Measurements from ENCODE around the gene FAM163A. TPM values are rescaled to one million over a fixed set of nuclear protein-coding genes. Genes with fewer than 3 reads are reported as not detected.

Gene FAM163A
- total RNA-seq, 1 experiment from 2014 or later: not detected

DNA sequence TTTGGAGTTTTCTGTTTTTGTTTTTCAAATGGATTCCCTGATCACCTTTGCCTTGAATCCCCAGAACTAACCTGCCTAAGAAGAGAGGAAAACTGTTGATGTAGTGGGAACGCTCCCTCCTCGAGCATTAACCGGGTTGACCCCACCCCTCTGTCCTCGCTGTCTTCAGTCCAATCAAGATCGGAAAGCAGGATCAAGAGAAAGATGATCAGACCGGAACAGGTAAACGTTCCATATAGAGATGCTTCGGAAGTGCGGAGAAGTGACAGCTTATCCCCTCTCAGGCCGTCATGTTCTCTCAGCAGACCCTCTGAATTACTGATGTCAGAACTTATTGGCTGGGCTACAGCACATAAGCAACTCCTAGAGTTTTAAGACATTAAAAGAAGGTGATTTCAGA, 800 bp upstream of the FAM163A start:
- ChIA-PET POLR2A (no interaction called here), CTCF (no interaction called here), RAD21 (ENCODE audit: low non-redundant PET in 1 of 2, low total read pairs in 2 of 2, uncharacterized antibody in 2 of 2, unreplicated experiment in 2 of 2) (no interaction called here)
- no peaks in the 10 kb centered on the region for H3K4me1 ChIP-seq (ENCODE audit: control insufficient read depth in 1 of 2, insufficient read depth in 2 of 2, low read length in 2 of 2)
- no peak for TF ChIP-seq JUND (IDR thresholded peaks at IDR 0.05)
- TF ChIP-seq SRF (IDR thresholded peaks at IDR 0.05; ENCODE audit: low read depth): no peak
- no peak for TF ChIP-seq SIN3A (IDR thresholded peaks at IDR 0.05; ENCODE audit: low read depth)
- no peak for TF ChIP-seq EZH2phosphoT487 (IDR thresholded peaks at IDR 0.05; ENCODE audit: borderline replicate concordance)
- no peaks in the 10 kb centered on the region for H4K20me1 ChIP-seq (ENCODE audit: insufficient read depth)
- peaks cover under 1% of the 10 kb centered on the region; the same call in 1 of the 2 replicates for H3K27me3 ChIP-seq (ENCODE audit: insufficient read depth, low read length)
- no peaks in the 10 kb centered on the region for H3K9me2 ChIP-seq (ENCODE audit: insufficient read depth)
- no peak overlapping the region for H2AFZ ChIP-seq (ENCODE audit: low read depth, low read length, poor library complexity, severe bottlenecking)
- ATAC-seq (no peak), DNase-seq (ENCODE audit: low read depth, low spot score) (no peak)
- no TSS peak for BruUV-seq (replicated peaks)
- H3K9me3 ChIP-seq (ENCODE audit: control insufficient read depth in 1 of 2, insufficient read depth in 1 of 2, low read depth in 1 of 2, low read length in 2 of 2): no peaks in the 10 kb centered on the region
- intact Hi-C loops (cut with micrococcal nuclease): no loop called here
- no peaks in the 10 kb centered on the region for H3K36me3 ChIP-seq (ENCODE audit: control insufficient read depth in 1 of 2, insufficient read depth in 2 of 2, low read length in 2 of 2)
- H3K4me3 ChIP-seq (replicated peaks in 1 of 2; ENCODE audit: low read depth in 1 of 2, low read length in 2 of 2): no peak overlapping the region
- no peak overlapping the region for H3K9ac ChIP-seq (ENCODE audit: low read length)
- H3K79me2 ChIP-seq (ENCODE audit: insufficient read depth, low read length): no peaks in the 10 kb centered on the region
- no peak overlapping the region for H3K27ac ChIP-seq (ENCODE audit: low read depth, low read length)
- no peak overlapping the region for H3K4me2 ChIP-seq (ENCODE audit: low read length)

DNA sequence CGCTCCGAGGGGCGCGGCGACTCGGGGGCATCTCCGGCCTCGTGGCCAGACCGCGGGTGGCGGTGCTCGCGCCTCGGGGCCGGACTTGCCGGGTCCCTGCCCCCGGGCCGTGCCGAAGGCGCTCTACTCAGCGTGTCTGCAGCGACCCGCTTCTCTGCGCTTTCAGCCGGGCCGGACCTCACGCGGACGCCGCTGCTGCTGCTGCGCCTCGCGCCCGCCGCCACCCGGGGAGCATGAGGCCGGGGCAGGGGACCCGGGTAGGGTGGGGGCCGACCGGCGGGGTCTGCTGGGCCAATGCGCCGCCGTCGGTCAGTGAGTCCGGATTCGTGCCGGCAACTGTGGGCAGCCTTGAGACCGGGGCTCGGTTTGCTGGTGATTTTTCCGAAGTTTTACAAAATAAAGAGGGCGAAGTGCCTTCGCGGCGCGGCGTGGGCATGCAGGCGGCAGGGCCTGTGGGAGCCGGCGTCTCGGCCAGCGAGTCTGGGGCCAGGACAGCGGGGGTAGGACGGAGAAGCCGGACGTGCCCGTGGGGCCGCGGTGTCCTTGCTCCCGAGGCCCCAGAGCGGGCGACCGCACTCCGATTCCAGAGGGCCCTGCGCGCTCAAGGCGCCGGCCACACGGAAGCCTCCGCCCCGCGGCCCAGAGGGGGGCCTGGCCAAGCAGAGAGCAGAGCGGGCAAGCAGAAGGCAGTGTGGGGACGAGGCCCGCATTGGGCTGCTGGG, 749 bp downstream of the FAM163A start:
- RAD21 ChIA-PET (ENCODE audit: low non-redundant PET in 1 of 2, low total read pairs in 2 of 2, uncharacterized antibody in 2 of 2, unreplicated experiment in 2 of 2): no interaction called here
- Histone ChIP-seq H3K9ac (ENCODE audit: low read length) (no peak overlapping the region), H3K4me2 (ENCODE audit: low read length) (no peak overlapping the region), H3K27ac (ENCODE audit: low read depth, low read length) (no peak overlapping the region), H3K9me2 (ENCODE audit: insufficient read depth) (no peaks in the 10 kb centered on the region), H3K79me2 (ENCODE audit: insufficient read depth, low read length) (no peaks in the 10 kb centered on the region), H3K27me3 (ENCODE audit: insufficient read depth, low read length) (peaks cover 3% of the 10 kb centered on the region; the same call in 1 of the 2 replicates), H2AFZ (ENCODE audit: low read depth, low read length, poor library complexity, severe bottlenecking) (no peak overlapping the region), H3K4me3 (replicated peaks in 1 of 2; ENCODE audit: low read depth in 1 of 2, low read length in 2 of 2) (no peak overlapping the region), H4K20me1 (ENCODE audit: insufficient read depth) (no peaks in the 10 kb centered on the region), H3K36me3 (ENCODE audit: control insufficient read depth in 1 of 2, insufficient read depth in 2 of 2, low read length in 2 of 2) (no peaks in the 10 kb centered on the region), H3K4me1 (ENCODE audit: control insufficient read depth in 1 of 2, insufficient read depth in 2 of 2, low read length in 2 of 2) (no peaks in the 10 kb centered on the region), H3K9me3 (ENCODE audit: control insufficient read depth in 1 of 2, insufficient read depth in 1 of 2, low read depth in 1 of 2, low read length in 2 of 2) (no peaks in the 10 kb centered on the region)
- CTCF ChIA-PET: no interaction called here
- TF ChIP-seq POLR2A (IDR thresholded peaks at IDR 0.05; ENCODE audit: borderline replicate concordance, extremely low read depth, insufficient read depth, insufficient read length): no peak
- TF ChIP-seq ZNF274 (IDR thresholded peaks at IDR 0.05; ENCODE audit: low read depth, low read length): no peak
- no peak for TF ChIP-seq SP1 (IDR thresholded peaks at IDR 0.05; ENCODE audit: low read depth)
- TF ChIP-seq CBX3 (IDR thresholded peaks at IDR 0.05; ENCODE audit: low read depth): no peak
- no peak for TF ChIP-seq RAD21 (IDR thresholded peaks at IDR 0.05; ENCODE audit: low read depth)
- no peak for TF ChIP-seq EZH2phosphoT487 (IDR thresholded peaks at IDR 0.05; ENCODE audit: borderline replicate concordance)
- TF ChIP-seq ZFX (IDR thresholded peaks at IDR 0.05): no peak
- TF ChIP-seq, protein P1, sequence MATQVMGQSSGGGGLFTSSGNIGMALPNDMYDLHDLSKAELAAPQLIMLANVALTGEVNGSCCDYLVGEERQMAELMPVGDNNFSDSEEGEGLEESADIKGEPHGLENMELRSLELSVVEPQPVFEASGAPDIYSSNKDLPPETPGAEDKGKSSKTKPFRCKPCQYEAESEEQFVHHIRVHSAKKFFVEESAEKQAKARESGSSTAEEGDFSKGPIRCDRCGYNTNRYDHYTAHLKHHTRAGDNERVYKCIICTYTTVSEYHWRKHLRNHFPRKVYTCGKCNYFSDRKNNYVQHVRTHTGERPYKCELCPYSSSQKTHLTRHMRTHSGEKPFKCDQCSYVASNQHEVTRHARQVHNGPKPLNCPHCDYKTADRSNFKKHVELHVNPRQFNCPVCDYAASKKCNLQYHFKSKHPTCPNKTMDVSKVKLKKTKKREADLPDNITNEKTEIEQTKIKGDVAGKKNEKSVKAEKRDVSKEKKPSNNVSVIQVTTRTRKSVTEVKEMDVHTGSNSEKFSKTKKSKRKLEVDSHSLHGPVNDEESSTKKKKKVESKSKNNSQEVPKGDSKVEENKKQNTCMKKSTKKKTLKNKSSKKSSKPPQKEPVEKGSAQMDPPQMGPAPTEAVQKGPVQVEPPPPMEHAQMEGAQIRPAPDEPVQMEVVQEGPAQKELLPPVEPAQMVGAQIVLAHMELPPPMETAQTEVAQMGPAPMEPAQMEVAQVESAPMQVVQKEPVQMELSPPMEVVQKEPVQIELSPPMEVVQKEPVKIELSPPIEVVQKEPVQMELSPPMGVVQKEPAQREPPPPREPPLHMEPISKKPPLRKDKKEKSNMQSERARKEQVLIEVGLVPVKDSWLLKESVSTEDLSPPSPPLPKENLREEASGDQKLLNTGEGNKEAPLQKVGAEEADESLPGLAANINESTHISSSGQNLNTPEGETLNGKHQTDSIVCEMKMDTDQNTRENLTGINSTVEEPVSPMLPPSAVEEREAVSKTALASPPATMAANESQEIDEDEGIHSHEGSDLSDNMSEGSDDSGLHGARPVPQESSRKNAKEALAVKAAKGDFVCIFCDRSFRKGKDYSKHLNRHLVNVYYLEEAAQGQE (IDR thresholded peaks at IDR 0.05; ENCODE audit: low read depth): no peak
- TF ChIP-seq POLR2AphosphoS5 (IDR thresholded peaks at IDR 0.05; ENCODE audit: low read depth, low read length): no peak
- TF ChIP-seq ELF1 (IDR thresholded peaks at IDR 0.05; ENCODE audit: borderline replicate concordance, low read depth): no peak
- TF ChIP-seq, protein P2, sequence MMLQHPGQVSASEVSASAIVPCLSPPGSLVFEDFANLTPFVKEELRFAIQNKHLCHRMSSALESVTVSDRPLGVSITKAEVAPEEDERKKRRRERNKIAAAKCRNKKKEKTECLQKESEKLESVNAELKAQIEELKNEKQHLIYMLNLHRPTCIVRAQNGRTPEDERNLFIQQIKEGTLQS (IDR thresholded peaks at IDR 0.05): no peak
- no peak for TF ChIP-seq EZH2 (IDR thresholded peaks at IDR 0.05)
- TF ChIP-seq, protein P3, sequence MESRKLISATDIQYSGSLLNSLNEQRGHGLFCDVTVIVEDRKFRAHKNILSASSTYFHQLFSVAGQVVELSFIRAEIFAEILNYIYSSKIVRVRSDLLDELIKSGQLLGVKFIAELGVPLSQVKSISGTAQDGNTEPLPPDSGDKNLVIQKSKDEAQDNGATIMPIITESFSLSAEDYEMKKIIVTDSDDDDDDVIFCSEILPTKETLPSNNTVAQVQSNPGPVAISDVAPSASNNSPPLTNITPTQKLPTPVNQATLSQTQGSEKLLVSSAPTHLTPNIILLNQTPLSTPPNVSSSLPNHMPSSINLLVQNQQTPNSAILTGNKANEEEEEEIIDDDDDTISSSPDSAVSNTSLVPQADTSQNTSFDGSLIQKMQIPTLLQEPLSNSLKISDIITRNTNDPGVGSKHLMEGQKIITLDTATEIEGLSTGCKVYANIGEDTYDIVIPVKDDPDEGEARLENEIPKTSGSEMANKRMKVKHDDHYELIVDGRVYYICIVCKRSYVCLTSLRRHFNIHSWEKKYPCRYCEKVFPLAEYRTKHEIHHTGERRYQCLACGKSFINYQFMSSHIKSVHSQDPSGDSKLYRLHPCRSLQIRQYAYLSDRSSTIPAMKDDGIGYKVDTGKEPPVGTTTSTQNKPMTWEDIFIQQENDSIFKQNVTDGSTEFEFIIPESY (IDR thresholded peaks at IDR 0.05; ENCODE audit: extremely low read depth, insufficient replicate concordance, low read length): no peak
- intact Hi-C loops (cut with micrococcal nuclease): no loop called here
- no peak for DNase-seq (ENCODE audit: low read depth, low spot score)
- POLR2A ChIA-PET: no interaction called here
- BruUV-seq (replicated peaks): no TSS peak
- ATAC-seq: no peak
